ENCODE data around the gene PPAT. TPM values are rescaled to one million over a fixed set of nuclear protein-coding genes. Genes with fewer than 3 reads are reported as not detected.

PPAT gene
- total RNA-seq, 1 experiment from 2014 or later: 28.9 TPM

DNA sequence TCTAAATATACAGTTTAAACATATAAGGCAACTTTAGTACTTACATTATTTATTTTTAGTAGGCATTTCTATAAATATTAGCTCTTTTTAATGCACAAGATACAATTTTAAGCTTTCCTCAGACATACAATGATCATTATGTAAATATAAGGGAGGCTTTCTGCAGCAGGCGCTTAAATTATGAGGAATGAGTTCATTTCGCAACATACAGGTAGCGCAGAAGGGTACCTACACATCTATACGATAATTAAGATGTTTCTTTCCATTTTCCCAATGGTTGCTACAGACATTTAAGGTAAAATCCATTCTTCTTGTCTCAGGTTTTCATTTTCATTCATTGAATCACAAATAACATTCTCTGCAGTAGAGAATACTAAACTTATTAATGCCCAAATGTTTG is 49.3 kb downstream of the PPAT start:
- Mint-ChIP-seq H3K27me3 (ENCODE audit: unreplicated experiment) (no peaks in the 10 kb centered on the region), H3K27ac (ENCODE audit: unreplicated experiment) (no peak overlapping the region), H3K36me3 (ENCODE audit: insufficient read depth, unreplicated experiment) (peaks cover 23% of the 10 kb centered on the region), H3K9me3 (ENCODE audit: low read depth, unreplicated experiment) (no peaks in the 10 kb centered on the region), H3K4me1 (ENCODE audit: low read depth, unreplicated experiment) (peaks cover 30% of the 10 kb centered on the region), H3K4me3 (ENCODE audit: low read depth, unreplicated experiment) (peak overlapping the region; percentile 83)
- intact Hi-C loops (cut with micrococcal nuclease; ENCODE audit: unreplicated experiment): no loop called here
- no TSS peak for BruUV-seq (replicated peaks)
- TF ChIP-seq, protein P1, sequence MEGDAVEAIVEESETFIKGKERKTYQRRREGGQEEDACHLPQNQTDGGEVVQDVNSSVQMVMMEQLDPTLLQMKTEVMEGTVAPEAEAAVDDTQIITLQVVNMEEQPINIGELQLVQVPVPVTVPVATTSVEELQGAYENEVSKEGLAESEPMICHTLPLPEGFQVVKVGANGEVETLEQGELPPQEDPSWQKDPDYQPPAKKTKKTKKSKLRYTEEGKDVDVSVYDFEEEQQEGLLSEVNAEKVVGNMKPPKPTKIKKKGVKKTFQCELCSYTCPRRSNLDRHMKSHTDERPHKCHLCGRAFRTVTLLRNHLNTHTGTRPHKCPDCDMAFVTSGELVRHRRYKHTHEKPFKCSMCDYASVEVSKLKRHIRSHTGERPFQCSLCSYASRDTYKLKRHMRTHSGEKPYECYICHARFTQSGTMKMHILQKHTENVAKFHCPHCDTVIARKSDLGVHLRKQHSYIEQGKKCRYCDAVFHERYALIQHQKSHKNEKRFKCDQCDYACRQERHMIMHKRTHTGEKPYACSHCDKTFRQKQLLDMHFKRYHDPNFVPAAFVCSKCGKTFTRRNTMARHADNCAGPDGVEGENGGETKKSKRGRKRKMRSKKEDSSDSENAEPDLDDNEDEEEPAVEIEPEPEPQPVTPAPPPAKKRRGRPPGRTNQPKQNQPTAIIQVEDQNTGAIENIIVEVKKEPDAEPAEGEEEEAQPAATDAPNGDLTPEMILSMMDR (IDR thresholded peaks at IDR 0.05; ENCODE audit: unreplicated experiment): no peak
- CTCF ChIA-PET: no interaction called here
- DNase-seq: no peak

DNA sequence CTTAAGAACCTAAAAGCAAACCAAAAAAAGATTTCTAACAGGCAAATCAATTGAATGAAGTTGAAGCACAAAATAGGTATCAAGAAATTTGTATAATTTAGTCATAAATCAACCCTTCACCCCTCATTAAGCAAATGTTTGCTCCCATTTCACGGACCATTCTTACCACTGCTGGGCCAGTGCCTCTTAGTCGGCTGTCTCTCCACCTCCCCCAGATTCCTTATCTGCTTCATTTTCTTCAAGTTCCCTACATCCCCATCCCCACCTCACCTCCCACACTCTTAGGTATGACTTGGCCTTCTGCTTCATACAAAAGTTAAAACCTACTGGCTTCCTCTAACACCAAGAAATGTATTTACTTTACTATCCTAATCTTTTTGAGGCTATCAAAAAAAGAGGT is 60.0 kb downstream of the PPAT start:
- CTCF ChIA-PET: no interaction called here
- TF ChIP-seq, protein P1 (IDR thresholded peaks at IDR 0.05; ENCODE audit: unreplicated experiment): no peak
- Mint-ChIP-seq H3K36me3 (ENCODE audit: insufficient read depth, unreplicated experiment) (peaks cover 4% of the 10 kb centered on the region), H3K27me3 (ENCODE audit: unreplicated experiment) (no peaks in the 10 kb centered on the region), H3K4me1 (ENCODE audit: low read depth, unreplicated experiment) (no peaks in the 10 kb centered on the region), H3K4me3 (ENCODE audit: low read depth, unreplicated experiment) (no peak overlapping the region), H3K27ac (ENCODE audit: unreplicated experiment) (no peak overlapping the region), H3K9me3 (ENCODE audit: low read depth, unreplicated experiment) (no peaks in the 10 kb centered on the region)
- BruUV-seq (replicated peaks): no TSS peak
- intact Hi-C loops (cut with micrococcal nuclease; ENCODE audit: unreplicated experiment): no loop called here
- no peak for DNase-seq

DNA sequence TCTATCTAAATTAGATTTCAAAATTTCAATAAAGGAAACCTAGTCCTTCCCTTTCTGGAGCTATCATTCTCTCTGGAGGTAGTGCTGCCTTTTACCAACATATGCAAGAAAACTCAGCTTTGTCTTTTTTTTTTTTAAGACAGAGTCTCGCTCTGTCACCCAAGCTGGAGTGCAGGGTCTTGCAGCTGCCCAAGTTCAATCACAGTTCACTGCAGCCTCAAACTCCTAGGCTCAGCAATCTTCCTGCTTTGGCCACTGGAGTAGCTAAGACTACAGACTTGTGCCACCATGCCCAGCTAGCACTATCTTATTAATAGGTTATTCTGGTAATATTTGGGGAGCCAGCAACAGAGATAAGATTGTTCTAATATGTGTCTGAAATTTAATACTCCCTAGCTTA is 60.5 kb downstream of the PPAT start:
- Mint-ChIP-seq H3K4me1 (ENCODE audit: low read depth, unreplicated experiment) (no peaks in the 10 kb centered on the region), H3K4me3 (ENCODE audit: low read depth, unreplicated experiment) (no peak overlapping the region), H3K36me3 (ENCODE audit: insufficient read depth, unreplicated experiment) (peaks cover 2% of the 10 kb centered on the region), H3K27me3 (ENCODE audit: unreplicated experiment) (no peaks in the 10 kb centered on the region), H3K9me3 (ENCODE audit: low read depth, unreplicated experiment) (no peaks in the 10 kb centered on the region), H3K27ac (ENCODE audit: unreplicated experiment) (no peak overlapping the region)
- DNase-seq: no peak
- intact Hi-C loops (cut with micrococcal nuclease; ENCODE audit: unreplicated experiment): no loop called here
- BruUV-seq (replicated peaks): no TSS peak
- TF ChIP-seq, protein P1 (IDR thresholded peaks at IDR 0.05; ENCODE audit: unreplicated experiment): no peak
- CTCF ChIA-PET: no interaction called here

DNA sequence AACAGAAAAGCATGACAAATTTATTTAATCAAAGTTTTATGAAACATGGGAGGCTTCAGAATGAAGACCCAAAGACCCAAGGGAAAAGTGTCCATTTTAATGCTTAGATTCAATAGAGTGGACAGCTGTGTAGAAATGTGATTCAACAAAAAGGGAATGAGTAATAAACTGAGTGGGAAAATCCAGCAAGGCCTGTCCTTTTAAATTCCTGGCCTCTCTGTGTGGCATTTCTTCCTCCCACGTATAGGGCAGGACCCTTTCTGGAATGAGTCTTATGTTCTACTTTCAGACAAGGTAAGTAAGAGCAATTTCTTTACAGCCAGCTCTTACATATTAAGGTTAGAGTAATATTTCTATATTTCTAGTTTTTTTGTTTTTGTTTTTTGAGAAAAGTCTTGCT is 62.6 kb downstream of the PPAT start:
- no peak overlapping the region for H3K4me3 Mint-ChIP-seq (ENCODE audit: low read depth, unreplicated experiment)
- no peaks in the 10 kb centered on the region for H3K9me3 Mint-ChIP-seq (ENCODE audit: low read depth, unreplicated experiment)
- no TSS peak for BruUV-seq (replicated peaks)
- DNase-seq: no peak
- TF ChIP-seq, protein P1 (IDR thresholded peaks at IDR 0.05; ENCODE audit: unreplicated experiment): no peak
- H3K36me3 Mint-ChIP-seq (ENCODE audit: insufficient read depth, unreplicated experiment): no peaks in the 10 kb centered on the region
- H3K27me3 Mint-ChIP-seq (ENCODE audit: unreplicated experiment): no peaks in the 10 kb centered on the region
- H3K27ac Mint-ChIP-seq (ENCODE audit: unreplicated experiment): no peak overlapping the region
- no peaks in the 10 kb centered on the region for H3K4me1 Mint-ChIP-seq (ENCODE audit: low read depth, unreplicated experiment)
- CTCF ChIA-PET: no interaction called here
- intact Hi-C loops (cut with micrococcal nuclease; ENCODE audit: unreplicated experiment): no loop called here
